ENCODE results near the gene ASTN2.

DNA sequence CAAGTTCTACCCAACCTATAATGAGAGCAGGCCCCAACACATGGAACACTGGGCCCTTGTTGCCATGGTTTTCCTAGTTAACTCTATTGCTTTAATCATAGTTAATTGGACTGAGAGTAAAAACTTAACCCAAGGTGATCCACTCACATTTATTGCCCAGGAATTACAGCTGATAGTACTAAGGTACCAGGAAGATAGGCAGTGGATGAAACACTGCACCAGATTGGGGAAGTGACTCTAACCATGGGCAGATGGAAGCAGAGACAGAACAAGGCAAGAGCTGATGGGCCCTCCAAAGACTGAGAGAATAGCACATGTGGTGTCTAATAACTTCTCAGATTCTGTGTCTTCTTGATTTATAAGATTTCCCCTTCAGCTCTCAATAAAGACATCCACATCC, 873.5 kb downstream of the ASTN2 start:
- TF ChIP-seq, protein P1, sequence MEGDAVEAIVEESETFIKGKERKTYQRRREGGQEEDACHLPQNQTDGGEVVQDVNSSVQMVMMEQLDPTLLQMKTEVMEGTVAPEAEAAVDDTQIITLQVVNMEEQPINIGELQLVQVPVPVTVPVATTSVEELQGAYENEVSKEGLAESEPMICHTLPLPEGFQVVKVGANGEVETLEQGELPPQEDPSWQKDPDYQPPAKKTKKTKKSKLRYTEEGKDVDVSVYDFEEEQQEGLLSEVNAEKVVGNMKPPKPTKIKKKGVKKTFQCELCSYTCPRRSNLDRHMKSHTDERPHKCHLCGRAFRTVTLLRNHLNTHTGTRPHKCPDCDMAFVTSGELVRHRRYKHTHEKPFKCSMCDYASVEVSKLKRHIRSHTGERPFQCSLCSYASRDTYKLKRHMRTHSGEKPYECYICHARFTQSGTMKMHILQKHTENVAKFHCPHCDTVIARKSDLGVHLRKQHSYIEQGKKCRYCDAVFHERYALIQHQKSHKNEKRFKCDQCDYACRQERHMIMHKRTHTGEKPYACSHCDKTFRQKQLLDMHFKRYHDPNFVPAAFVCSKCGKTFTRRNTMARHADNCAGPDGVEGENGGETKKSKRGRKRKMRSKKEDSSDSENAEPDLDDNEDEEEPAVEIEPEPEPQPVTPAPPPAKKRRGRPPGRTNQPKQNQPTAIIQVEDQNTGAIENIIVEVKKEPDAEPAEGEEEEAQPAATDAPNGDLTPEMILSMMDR (IDR thresholded peaks at IDR 0.05) = no peak
- TF ChIP-seq POLR2A (IDR thresholded peaks at IDR 0.05) (no peak), EP300 (IDR thresholded peaks at IDR 0.05) (no peak)
